Measurements from ENCODE around the gene NFXL1.

NFXL1 gene

DNA sequence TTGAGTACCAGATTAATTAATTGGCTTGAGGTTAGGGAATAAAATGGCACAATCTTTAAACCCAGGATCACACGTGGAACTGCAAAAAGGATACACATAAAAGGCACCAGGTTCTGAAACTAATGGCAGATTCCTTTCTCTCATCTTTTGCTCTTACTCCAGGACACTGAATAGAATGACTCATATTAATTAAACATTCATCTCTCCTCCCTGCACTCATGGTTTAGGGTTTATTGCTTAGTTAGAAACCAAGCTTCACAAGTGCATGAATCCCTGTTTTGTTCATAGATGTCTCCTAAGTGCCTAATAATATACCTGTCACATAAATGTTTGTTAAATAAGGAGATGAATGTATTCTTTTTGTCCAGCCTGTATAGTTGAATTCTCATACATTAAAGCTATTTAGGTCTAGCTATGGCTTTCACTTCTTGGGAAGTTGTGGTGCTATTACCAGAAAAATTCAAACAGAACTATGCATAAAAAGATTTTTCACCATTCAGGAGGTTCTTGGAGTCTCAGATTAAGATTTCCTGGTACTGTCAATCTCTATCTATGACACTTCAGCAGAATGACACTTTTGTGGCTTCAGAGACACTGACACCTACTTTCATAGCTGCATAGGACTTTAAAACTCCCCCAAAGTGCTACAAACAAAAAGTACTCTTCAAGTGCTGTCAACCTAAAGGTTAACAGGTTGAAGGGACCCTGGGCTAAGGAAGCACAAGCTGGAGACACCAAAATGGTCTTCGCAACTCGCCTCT, 83.9 kb downstream of the NFXL1 start:
- Histone ChIP-seq H3K9me2 (replicated peaks; ENCODE audit: low read depth, low read length) (no peaks in the 10 kb centered on the region), H3K4me3 (ENCODE audit: low read length, poor library complexity, severe bottlenecking) (no peak overlapping the region), H3F3A (ENCODE audit: low read depth) (no peaks in the 10 kb centered on the region), H3K4me1 (ENCODE audit: insufficient read depth, low read length, poor library complexity, severe bottlenecking) (peaks cover 37% of the 10 kb centered on the region), H3K9me3 (ENCODE audit: insufficient read depth, low read depth, low read length) (no peaks in the 10 kb centered on the region), H3K36me3 (ENCODE audit: insufficient read depth, low read length) (no peaks in the 10 kb centered on the region), H3K79me2 (ENCODE audit: insufficient read depth, low read length) (no peaks in the 10 kb centered on the region), H4K20me1 (ENCODE audit: insufficient read depth, low read length, poor library complexity, severe bottlenecking) (no peaks in the 10 kb centered on the region), H3K9ac (ENCODE audit: low read depth, low read length, poor library complexity, severe bottlenecking) (no peak overlapping the region), H2AFZ (ENCODE audit: low read length) (no peak overlapping the region), H3K27me3 (ENCODE audit: insufficient read depth, low read length, poor library complexity, severe bottlenecking) (no peaks in the 10 kb centered on the region), H3K4me2 (ENCODE audit: low read depth, low read length, poor library complexity, severe bottlenecking) (no peak overlapping the region)
- TF ChIP-seq EZH2phosphoT487 (IDR thresholded peaks at IDR 0.05; ENCODE audit: borderline replicate concordance), result no peak
- TF ChIP-seq, protein P1, sequence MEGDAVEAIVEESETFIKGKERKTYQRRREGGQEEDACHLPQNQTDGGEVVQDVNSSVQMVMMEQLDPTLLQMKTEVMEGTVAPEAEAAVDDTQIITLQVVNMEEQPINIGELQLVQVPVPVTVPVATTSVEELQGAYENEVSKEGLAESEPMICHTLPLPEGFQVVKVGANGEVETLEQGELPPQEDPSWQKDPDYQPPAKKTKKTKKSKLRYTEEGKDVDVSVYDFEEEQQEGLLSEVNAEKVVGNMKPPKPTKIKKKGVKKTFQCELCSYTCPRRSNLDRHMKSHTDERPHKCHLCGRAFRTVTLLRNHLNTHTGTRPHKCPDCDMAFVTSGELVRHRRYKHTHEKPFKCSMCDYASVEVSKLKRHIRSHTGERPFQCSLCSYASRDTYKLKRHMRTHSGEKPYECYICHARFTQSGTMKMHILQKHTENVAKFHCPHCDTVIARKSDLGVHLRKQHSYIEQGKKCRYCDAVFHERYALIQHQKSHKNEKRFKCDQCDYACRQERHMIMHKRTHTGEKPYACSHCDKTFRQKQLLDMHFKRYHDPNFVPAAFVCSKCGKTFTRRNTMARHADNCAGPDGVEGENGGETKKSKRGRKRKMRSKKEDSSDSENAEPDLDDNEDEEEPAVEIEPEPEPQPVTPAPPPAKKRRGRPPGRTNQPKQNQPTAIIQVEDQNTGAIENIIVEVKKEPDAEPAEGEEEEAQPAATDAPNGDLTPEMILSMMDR (conservative IDR thresholded peaks at IDR 0.05; ENCODE audit: low read length), result no peak

GRCh38 chr4:47829438-47829837, 84.9 kb downstream of the NFXL1 start:
- peaks cover 32% of the 10 kb centered on the region for H3K4me1 ChIP-seq (ENCODE audit: insufficient read depth, low read length, poor library complexity, severe bottlenecking)
- H3K36me3 ChIP-seq (ENCODE audit: insufficient read depth, low read length), result no peaks in the 10 kb centered on the region
- no peak for TF ChIP-seq EZH2phosphoT487 (IDR thresholded peaks at IDR 0.05; ENCODE audit: borderline replicate concordance)
- TF ChIP-seq, protein P1 (conservative IDR thresholded peaks at IDR 0.05; ENCODE audit: low read length), result no peak

DNA sequence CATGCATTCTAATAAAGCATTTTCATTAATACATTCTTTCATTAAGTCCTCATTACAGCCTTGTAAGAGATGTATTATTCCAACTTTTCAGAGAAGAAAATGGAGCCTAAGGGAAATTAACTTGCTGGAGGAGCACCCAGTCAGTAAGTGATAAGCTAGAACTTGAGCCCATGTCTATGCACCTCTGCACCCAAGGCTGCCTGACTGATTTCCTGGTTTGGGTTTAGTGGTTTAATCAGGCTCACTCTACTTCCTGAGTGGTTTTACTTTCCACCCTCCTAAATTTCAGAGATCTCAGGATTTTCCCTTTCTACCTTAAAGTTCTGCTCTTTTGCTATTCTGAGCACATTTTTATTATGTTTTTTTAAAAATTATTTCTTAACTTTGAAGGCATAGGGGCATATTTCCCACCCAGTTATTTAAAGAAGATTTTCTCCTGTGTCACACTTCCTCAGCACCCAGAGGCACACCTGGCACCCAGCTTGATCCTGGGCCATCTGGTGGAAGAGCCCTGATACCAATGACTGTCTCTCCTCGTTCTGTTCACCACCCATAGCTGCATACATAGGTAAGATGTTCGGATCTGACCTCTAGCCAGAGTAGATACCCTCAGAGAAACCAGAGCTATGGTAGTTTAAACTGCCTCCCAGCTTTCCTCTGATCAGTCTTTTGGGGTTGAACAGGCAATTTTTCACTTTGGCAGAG, 86.9 kb downstream of the NFXL1 start:
- H3K36me3 ChIP-seq (ENCODE audit: insufficient read depth, low read length), result no peaks in the 10 kb centered on the region
- no peaks in the 10 kb centered on the region for H3K79me2 ChIP-seq (ENCODE audit: insufficient read depth, low read length)
- H3K27me3 ChIP-seq (ENCODE audit: insufficient read depth, low read length, poor library complexity, severe bottlenecking), result no peaks in the 10 kb centered on the region
- peak overlapping the region; percentile 14 for H3K4me3 ChIP-seq (ENCODE audit: low read length, poor library complexity, severe bottlenecking)
- H3K9me2 ChIP-seq (replicated peaks; ENCODE audit: low read depth, low read length), result no peaks in the 10 kb centered on the region
- peak overlapping the region; percentile 73 for H3K4me2 ChIP-seq (ENCODE audit: low read depth, low read length, poor library complexity, severe bottlenecking)
- peaks cover 32% of the 10 kb centered on the region for H3K4me1 ChIP-seq (ENCODE audit: insufficient read depth, low read length, poor library complexity, severe bottlenecking)
- no peaks in the 10 kb centered on the region for H3K9me3 ChIP-seq (ENCODE audit: insufficient read depth, low read depth, low read length)
- no peak overlapping the region for H2AFZ ChIP-seq (ENCODE audit: low read length)
- TF ChIP-seq, protein P1 (conservative IDR thresholded peaks at IDR 0.05; ENCODE audit: low read length), result no peak
- no peak for TF ChIP-seq EZH2phosphoT487 (IDR thresholded peaks at IDR 0.05; ENCODE audit: borderline replicate concordance)
- no peaks in the 10 kb centered on the region for H4K20me1 ChIP-seq (ENCODE audit: insufficient read depth, low read length, poor library complexity, severe bottlenecking)
- no peak overlapping the region for H3K9ac ChIP-seq (ENCODE audit: low read depth, low read length, poor library complexity, severe bottlenecking)
- H3F3A ChIP-seq (ENCODE audit: low read depth), result no peaks in the 10 kb centered on the region

More at GRCh38 chr4:47829438-47829837, 84.9 kb downstream of the NFXL1 start:
- H3K9ac ChIP-seq (ENCODE audit: low read depth, low read length, poor library complexity, severe bottlenecking), result no peak overlapping the region
- H3K27me3 ChIP-seq (ENCODE audit: insufficient read depth, low read length, poor library complexity, severe bottlenecking), result no peaks in the 10 kb centered on the region
- no peaks in the 10 kb centered on the region for H3K9me2 ChIP-seq (replicated peaks; ENCODE audit: low read depth, low read length)
- H3K79me2 ChIP-seq (ENCODE audit: insufficient read depth, low read length), result no peaks in the 10 kb centered on the region
- no peaks in the 10 kb centered on the region for H3F3A ChIP-seq (ENCODE audit: low read depth)
- no peaks in the 10 kb centered on the region for H3K9me3 ChIP-seq (ENCODE audit: insufficient read depth, low read depth, low read length)
- no peaks in the 10 kb centered on the region for H4K20me1 ChIP-seq (ENCODE audit: insufficient read depth, low read length, poor library complexity, severe bottlenecking)
- no peak overlapping the region for H3K4me2 ChIP-seq (ENCODE audit: low read depth, low read length, poor library complexity, severe bottlenecking)
- H3K4me3 ChIP-seq (ENCODE audit: low read length, poor library complexity, severe bottlenecking), result no peak overlapping the region
- no peak overlapping the region for H2AFZ ChIP-seq (ENCODE audit: low read length)

Data from Loucy (cell line).